GM10248 (cell line): ENCODE results near the gene UPK3A.

ENCODE experiments used
- CTCF ChIA-PET: fragments of 300-600 bp; sonication (Branson Sonifier 250); formaldehyde crosslinking; extraction: SDS; loops from one replicate; lab custom pipeline; 2021; ENCODE audit warnings: antibody characterized with exemption; lab: Yijun Ruan, JAX
- POLR2A ChIA-PET: fragments of 350-650 bp; sonication (Branson Sonifier 250); formaldehyde crosslinking; extraction: SDS; loops from one replicate; lab custom pipeline; 2020; ENCODE audit warnings: antibody characterized with exemption; lab: Yijun Ruan, JAX
- DNase-seq: peaks from one replicate; pipeline ENCODE4 v3.0.0; 2012; ENCODE audit errors: extremely low spot score
- TF ChIP-seq, protein P1 (sequence below): IDR thresholded peaks from 2 replicates; pipeline ENCODE4 v1.5.1; 2012; ENCODE audit warnings: mild to moderate bottlenecking, low read depth; ENCODE audit errors: extremely low read depth, missing control alignments, control extremely low read depth

The UPK3A gene

GRCh38 chr22:45284705-45285262 is at the start of gene UPK3A:
Gene UPK3A (plus strand): TSS chr22:45284949. CDS start chr22:45285014, 65 bp downstream.
- peak; percentile 53 for DNase-seq
- ChIA-PET POLR2A (no interaction called here), CTCF (interaction anchor here (1.6 kb wide), 1 partner anchor 153 kb away, joined by 4 read pairs; no protein-coding TSS in a partner anchor)
- TF ChIP-seq, protein P1, sequence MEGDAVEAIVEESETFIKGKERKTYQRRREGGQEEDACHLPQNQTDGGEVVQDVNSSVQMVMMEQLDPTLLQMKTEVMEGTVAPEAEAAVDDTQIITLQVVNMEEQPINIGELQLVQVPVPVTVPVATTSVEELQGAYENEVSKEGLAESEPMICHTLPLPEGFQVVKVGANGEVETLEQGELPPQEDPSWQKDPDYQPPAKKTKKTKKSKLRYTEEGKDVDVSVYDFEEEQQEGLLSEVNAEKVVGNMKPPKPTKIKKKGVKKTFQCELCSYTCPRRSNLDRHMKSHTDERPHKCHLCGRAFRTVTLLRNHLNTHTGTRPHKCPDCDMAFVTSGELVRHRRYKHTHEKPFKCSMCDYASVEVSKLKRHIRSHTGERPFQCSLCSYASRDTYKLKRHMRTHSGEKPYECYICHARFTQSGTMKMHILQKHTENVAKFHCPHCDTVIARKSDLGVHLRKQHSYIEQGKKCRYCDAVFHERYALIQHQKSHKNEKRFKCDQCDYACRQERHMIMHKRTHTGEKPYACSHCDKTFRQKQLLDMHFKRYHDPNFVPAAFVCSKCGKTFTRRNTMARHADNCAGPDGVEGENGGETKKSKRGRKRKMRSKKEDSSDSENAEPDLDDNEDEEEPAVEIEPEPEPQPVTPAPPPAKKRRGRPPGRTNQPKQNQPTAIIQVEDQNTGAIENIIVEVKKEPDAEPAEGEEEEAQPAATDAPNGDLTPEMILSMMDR, result no peak

DNA sequence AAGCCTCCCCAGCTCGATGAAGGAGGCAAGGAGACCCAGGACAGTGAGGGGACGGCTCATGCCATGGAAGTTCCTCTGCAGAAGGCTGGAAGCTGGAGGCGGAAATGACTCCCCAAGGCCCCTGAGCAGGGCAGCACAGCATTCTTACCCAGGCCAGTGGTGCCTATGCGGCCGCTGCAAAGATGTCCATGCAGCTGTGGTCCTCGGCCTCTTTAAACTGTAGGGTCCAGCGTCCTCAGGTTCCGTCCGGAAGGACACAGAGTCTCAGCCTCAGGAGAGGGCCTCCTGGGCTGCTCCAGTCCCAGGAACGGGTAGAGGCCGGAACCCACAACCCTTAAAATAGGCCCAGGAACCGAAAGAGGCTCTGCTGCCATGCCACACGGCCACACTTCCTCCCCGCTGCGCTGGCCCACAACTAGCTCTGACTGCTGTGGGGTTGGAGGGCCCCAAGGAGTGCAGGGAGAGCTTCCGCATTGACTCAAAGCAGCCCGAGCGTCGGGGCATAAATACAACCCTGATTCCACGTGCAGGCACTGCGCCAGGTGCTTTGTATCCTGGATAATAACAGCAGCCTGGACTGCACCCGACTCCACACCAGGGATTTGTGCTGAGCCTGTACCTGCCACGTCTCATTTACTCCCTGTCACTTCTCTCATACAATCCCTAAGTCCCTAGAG is 49.5 kb upstream of the UPK3A start:
- ChIA-PET CTCF (interaction anchor here (1.8 to 3.7 kb wide), 2 partner anchors 14 to 28 kb away, joined by 5 to 16 read pairs; no protein-coding TSS in a partner anchor), POLR2A (interaction anchor here (0.6 kb wide), 1 partner anchor 17 kb away, joined by 3 read pairs; no protein-coding TSS in a partner anchor)
- TF ChIP-seq, protein P1, result no peak
- peak; percentile 75 for DNase-seq

- no peak for DNase-seq
- CTCF ChIA-PET, result interaction anchor here (1.0 to 3.7 kb wide), 2 partner anchors 15 to 133 kb away, joined by 3 to 16 read pairs; no protein-coding TSS in a partner anchor
- POLR2A ChIA-PET, result no interaction called here
- TF ChIP-seq, protein P1, result no peak
Observed at GRCh38 chr22:45235851-45236342, 48.9 kb upstream of the UPK3A start.

DNA sequence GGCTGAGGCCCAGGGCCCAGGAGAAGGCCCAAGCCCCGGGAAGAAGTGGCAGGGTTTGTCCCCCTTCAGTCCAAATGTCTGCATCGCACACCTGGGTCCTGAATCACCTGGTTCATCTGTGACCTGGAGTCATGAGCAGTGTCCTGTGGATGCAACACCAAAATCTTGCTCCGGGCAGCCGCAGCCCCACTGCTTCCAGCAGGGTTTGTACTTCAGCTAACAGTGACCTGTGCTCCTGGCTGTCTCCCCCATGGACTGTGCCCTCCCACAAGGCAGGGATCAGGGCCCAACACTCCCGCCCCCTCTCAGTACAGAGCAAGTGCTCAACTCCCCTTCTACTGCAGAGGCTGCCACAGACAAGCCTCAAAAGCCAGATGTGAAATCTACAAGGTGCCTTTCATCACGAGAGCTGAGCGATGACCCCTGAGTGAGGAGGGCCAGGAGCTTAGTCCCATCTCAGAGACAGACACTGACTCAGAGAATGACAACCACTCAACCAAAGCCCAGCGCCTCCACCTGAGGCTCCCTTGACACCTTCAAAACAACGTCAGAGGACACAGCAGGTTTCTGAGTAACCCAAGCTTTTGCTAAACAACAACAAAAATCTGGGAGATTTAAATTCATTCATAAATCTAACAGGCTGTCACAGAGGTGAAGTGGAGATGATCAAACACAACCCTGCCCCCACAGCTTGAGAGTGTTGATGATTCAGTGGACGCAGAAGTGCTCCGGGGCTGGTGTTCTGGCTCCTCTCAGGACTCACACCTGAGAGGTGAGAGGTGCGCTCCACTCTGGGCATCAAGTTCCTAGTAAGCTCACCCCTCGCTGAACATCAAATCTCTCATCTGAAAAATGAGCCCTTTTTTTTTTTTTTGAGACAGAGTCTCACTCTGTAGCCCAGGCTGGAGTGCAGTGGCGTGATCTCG is 47.4 kb upstream of the UPK3A start:
- TF ChIP-seq, protein P1, result no peak
- POLR2A ChIA-PET, result no interaction called here
- CTCF ChIA-PET, result interaction anchor here (1.8 to 3.7 kb wide), 2 partner anchors 11 to 16 kb away, joined by 6 to 16 read pairs; no protein-coding TSS in a partner anchor
- no peak for DNase-seq

- CTCF ChIA-PET, result interaction anchor here (1.8 kb wide), 1 partner anchor 10 kb away, joined by 6 read pairs; no protein-coding TSS in a partner anchor
- no peak for DNase-seq
- POLR2A ChIA-PET, result no interaction called here
- TF ChIP-seq, protein P1, result no peak
Observed at GRCh38 chr22:45238076-45238956, 46.4 kb upstream of the UPK3A start.
